HG03060 (cell line): Measurements from ENCODE around the gene COL23A1.

Experiments used
- ATAC-seq: cut with Tn5 transposase; IDR thresholded peaks from one replicate; pipeline ENCODE4 v1.9.1; 2021; ENCODE audit warnings: low read depth, moderate number of reproducible peaks; ENCODE audit not compliant: unreplicated experiment

The COL23A1 gene

DNA sequence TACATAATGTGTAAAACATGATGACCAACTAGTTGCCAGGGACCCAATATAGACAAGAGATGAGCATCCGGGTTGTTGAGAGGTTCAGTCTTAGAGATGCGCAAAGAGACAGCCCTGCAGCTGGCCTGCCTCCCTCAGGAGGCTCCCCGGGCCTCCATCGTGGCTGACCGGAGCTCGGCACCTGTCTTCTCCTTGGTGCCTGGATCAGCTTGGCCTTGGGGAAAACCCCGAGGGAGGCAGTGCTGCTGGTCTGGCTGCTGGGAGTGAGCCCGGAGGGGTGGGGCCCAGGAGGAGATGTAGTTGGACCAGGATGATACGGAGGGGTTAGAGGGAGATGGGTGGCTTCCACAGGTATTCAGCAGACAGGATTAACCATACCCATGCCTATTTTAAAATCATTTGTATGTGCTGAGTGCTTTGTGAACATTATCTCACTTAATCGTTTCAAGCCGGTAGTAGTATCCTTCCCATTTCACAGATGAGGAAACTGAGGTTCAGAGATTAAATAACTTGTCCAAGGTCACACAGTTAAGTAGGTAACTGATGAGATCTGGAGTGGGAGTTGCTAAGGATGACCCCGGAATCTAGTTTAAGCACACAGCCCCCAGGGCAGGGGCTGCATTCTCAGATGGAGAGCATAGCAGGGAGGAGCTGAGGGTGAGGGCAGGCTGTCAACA, 173.8 kb downstream of the COL23A1 start:
- no peak for ATAC-seq

DNA sequence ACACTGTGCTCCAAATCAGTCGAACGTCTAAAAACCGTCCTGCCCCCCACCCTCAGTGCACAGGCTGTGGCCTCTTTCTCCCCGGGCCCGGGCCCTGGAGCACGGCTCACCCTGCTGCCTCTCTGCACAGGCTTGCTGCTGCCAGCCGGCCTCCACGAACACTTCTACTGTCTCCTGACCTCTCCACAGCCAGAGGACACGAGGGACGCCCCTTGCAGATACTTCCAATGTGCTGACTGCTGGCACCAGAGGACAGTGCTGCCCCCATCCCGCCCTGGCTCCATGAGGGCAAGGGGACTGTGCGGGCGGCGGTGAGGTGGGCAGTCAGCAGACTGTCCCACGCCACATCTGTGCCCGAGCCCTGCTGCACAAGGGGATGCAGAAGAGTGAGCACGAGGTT, 174.8 kb downstream of the COL23A1 start:
- no peak for ATAC-seq

DNA sequence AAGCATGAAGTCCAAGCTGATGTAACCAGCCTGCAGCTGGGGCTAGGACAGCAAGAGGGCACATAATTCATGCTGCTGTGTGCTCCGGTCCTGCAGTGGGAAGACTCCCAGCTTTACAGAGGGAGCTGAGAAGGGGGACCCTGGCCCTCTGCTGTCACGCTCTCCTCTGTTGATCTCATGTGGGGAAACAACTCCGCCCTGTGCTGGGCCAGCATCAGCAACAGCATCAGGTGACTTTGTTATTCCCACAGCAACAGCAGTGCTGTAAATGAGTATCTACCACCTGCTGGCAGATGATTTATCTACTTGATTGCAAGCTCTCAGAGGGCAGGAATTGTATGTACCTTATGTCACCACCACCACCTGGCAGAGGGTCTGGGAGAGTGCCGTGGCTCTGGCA, 176.2 kb downstream of the COL23A1 start:
- no peak for ATAC-seq

DNA sequence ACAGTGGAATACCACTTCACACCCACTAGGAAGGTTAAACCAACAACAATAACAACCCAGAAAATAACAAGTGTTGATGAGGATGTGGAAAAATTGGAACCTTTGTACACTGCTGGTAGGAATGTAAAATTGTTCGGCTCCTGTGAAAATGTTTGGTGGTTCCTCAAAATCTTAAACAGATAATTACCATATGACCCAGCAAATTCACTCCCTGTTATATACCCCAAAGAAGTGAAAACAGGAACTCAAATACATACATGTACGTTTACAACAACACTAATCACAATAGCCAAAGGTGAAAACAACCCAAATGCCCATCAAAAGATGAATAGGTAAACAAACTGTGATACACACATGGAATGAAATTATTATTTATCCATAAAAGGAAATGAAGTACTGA, 179.1 kb downstream of the COL23A1 start:
- ATAC-seq: no peak

DNA sequence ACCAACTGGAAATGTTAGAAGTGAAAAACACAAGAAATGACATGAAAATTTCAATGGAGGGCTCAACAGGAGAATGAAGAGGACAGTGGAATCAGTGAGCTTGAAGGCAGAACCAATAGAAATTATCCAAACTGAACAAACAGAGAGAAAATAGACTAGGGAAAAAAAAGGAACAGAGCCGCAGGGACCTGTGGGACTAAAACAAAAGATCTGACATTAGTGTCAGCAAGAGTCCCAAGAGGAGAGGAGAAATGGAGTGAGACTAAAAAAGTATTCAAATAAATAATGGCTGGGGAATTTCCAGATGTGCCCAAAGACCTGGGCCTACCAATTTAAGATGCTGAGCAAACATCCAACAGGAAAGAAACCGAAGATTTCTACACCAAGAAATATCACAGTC, 182.5 kb downstream of the COL23A1 start:
- no peak for ATAC-seq

DNA sequence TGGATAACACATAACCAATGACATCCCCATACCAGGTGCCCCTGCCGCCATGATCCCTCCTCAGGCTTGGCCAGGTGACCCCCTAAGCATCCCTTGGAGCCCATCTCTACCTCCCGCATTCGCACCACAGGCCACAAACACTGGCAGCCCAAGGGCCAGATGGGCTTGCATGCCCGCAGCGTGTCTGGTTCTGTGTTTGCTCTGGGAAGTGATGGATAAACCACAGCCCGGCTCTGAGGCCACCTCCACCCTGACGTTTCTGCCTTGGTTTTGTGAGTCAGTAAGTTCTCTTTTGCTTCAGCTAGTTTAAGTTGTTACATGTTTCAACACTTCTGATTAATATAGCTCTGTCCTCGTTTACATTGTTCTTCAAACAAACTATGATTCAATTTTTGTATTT, 185.2 kb downstream of the COL23A1 start:
- no peak for ATAC-seq

DNA sequence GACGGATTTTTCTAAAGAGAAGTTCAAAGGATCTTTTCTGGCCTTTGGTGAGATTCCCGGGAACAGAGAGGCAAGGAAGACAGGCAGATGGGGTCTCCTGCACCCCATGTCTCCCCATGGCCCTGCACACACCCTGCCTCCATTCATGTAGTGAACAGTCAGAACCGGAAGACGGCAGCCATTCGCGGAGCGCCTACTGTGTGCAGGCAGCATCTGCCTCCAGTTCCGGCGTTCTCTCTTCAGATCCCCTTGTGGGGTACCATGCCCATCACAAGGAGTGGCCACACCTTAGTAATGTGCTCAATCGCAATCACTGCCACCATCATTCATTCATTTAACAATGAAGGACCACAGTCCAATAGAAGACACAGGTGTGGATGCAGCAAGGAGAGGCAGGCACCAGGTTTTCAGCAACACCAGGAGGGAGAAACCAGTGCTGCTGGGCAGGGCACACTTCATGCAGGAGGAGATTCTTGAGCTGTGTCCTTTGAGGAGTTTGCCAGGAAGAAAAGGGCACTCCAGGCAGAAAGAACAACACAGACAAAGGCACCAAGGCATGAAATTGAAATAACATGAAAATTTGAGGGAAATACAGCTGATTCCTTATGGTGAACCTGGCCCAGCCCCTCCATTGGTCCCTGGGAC, 186.1 kb downstream of the COL23A1 start:
- ATAC-seq: no peak

DNA sequence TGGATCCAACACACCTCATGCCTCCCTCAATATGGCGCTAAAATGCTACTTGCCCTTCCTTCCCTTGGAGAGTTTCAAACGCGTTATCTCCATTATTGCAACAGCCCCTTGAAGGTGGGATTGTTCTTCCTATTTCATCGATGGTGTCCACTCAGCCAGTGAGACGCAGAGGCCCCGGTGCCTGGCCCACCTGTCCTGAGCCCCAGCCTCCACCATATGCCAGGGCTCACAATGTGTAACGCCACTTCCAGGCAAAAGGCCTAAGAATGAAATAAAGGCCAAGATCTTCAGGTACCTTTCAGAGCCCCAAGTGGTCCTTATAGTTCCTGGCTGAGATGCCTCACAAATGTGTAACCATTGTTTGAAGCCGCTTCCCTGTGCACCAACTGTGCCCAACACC, 186.8 kb downstream of the COL23A1 start:
- ATAC-seq: no peak

DNA sequence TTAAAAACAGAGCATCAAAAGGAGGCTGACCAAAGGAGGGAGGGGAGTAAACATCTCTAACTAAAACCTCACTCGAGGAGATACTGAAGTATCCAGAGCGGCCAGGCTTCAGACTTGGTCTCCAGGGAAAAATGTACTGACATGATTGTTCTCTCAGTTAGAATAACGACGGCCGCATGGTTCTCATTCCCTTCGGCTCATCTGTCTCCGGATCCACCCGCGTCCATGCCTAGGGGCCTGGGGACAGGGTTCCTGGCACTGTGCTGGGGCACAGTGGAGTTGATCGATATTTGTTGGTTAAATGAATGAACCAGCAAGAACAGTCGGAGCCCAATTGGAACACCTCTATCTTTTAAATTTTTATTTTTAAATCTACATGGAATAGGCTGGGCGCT, 190.5 kb downstream of the COL23A1 start:
- no peak for ATAC-seq

DNA sequence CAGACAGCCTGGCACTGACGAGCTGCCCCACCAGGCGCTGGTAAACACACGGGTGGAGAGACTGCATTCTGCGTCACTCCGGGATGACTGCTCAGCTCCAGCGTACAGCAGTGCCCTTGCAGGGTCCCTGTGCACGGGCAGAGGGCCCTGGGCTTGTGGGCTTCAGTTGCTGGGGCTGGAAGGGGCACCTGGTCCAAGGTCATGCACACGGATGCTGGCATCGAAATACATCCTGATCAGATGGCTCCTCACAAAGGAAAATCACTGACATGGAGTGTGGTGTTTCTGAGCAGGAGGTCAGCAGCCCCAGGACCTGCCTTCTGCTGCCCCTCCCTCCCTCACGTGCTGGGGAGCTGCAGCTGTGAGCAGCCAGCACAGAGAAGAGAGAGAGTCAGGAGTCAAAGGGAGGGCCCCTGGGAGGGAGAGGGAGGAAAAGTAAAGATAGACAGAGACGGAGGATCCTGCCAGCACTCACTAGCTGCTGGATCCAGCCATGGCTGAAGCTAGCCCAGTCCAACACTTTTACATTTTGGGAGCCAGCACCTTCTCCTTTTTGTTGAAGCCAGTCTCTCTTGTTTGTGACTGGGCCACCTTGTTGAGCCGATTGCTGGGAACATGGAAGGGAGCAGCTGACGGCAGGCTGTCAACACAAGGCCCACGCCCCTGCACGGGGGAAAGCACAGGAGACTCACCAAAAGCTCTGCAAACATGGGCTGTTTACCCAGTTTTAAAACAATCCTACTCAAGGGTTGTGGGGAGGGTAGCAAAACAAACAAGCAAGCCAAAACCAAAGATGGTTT, 191.1 kb downstream of the COL23A1 start:
- ATAC-seq: no peak

DNA sequence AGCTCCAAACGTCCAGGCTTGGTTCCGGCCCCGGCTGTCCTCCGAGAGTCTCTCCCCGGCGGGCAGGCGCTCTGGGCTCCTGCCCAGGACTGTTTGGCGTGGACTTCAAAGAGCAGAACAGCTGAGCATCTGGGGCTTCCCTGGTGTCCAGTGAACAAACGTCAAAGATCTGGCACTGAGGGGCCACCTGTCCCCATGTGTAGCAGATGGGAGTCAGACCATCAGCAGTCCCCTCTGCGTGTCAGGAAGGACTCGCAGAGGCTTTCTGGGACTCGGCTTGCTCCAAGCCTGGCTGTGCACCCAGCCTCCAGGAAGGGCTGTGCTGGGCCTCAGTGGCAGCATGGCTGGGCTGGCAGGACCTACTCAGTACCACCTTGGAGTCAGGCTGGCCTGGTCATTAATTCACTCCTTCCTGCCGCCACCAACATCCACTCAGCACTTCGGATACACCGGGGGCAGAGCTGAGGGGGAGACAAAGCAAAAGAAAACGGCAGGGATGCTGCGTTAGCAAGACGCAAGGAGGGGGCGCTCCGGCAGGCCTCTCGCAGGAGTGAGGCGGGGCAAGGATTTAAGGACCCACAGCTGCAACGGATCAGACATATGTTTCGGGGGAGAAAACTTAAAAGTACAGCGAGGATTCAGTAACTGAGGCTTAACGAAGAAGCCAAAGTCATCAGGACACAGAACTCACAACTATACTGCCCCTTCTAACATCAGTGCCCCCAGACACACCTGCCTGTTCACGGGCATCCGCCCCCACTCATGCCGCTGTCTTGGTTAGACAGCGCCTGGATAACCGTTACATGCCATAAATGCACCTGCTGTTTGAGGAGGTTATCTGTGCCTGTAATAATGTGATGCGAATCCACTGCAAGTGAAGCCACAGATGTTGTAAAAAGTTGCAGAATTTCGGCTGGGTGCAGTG, 193.1 kb downstream of the COL23A1 start:
- no peak for ATAC-seq

DNA sequence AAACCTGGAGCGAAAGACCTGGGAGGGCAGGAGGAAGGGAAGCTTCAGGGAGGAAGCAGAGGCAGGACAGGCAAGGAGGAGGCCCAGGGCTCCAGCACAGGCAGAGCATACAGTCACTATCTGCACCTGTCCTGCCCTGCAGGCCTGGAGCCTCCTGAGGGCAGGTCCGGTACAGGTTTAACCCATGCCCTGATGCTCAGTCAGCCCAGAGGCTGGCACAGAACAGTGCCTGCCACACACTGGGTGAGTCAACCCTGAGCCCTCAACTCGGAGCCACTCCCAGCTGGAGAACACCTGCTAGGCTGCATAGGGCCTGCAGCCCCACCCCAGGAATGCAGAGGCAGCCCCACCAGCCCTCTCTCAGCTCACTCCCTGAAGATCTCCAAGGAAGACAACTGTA, 196.1 kb downstream of the COL23A1 start:
- no peak for ATAC-seq

DNA sequence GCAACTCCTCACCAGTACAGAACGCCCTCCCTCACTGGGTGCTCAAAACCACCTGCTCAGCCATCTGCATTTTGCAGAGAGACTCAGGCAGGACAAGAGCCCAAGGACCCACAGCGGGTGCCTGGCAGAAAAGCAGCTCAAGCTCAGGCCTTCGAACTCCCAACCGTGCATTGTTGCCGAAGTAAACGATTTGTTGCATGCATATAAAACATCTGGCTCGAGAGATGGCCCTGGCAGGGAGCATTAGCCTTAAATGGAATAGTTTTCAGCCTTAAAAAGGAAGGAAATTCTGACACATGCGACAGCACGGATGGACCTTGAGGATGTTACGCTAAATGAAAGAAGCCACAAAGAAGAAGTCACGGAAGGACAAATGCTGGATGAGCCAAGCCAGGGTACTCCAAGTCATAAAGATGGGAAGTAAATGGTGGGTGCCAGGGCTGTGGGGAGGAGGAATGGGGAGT, 197.2 kb downstream of the COL23A1 start:
- ATAC-seq: no peak

DNA sequence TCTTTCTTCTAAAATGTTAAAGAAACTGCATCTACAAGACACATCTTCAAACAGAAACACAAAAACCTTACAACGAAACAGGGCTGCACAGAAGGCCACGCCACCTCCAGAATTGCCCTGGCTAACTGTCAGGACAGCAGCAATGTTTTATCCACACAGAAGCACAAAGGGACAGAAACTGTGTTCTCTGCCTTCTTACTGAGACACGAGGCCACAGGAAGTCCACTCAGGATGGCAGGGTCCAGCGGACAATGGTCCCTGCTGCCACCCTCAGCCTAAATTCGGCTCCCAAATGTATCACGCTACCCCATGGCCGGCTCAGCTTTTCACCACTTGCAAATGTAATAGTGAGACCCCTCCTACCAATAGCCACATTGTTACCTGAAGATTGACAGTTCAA, 197.8 kb downstream of the COL23A1 start:
- no peak for ATAC-seq

DNA sequence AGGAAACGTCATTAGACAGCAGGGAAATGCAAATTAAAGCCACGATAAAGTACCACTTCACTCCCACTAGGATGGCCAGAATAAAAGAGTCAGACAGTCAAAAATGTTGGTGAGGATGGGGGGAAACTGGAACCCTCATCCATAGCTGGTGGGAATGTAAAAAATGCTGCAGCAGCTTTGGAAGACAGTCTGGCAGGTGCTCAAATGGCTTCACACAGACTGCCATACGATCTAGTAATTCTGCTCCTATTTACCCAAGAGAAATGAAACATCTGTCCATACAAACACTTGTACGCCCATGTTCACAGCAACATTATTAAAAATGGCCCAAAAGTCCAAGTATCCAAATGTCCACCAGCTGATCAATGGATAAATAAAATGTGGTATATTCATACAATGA, 198.7 kb downstream of the COL23A1 start:
- no peak for ATAC-seq

DNA sequence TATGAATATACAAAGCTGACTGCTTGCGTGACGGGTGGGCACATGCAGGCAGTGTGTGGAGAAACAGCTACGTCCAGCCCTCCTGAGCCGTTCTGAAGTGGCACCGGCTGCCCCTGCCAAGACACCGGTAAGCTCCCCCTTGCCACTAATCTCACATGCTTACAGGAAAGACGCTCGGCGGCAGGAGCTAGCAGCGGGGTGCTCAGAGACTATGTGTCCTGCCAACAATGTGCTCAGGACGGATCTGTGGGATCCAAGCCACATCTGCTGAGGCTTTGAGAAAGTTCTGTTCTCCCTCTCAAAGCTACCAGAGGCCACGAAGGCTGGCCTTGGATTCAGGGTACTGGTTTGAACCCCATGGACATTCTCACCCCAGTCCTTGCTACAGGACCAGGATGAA, 200.4 kb downstream of the COL23A1 start:
- no peak for ATAC-seq

DNA sequence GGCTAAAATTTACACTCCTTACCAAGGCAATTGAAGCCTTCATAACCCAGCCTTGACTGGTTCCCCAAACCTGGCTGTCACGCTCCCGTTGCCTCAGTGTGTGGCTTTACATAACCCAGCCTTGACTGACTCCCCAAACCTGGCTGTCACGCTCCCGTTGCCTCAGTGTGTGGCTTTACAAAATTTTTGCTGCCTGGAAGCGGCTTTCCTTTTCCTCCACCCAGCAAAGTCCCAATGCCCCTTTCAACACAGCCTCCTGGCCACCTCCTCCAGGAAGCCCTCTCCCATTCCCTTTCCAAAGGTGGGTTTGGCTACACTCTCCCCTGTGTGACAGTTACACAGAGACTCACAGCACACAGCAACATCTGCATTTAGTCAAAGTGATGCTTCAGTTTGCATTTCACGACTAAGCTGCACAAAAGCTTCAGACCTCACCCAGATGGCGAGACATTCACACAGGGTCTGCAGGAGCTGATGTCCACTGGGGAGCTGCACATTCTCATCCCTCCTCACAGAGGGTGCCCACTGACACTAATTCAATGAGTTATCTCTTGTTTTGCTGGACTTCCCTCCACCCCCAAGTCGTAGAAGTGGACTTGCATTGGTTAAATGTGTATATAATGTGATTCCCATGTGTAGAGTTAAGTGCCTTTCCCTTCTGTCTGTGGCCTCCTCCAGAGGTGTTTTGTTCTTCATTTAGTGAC, 201.0 kb downstream of the COL23A1 start:
- ATAC-seq: no peak

DNA sequence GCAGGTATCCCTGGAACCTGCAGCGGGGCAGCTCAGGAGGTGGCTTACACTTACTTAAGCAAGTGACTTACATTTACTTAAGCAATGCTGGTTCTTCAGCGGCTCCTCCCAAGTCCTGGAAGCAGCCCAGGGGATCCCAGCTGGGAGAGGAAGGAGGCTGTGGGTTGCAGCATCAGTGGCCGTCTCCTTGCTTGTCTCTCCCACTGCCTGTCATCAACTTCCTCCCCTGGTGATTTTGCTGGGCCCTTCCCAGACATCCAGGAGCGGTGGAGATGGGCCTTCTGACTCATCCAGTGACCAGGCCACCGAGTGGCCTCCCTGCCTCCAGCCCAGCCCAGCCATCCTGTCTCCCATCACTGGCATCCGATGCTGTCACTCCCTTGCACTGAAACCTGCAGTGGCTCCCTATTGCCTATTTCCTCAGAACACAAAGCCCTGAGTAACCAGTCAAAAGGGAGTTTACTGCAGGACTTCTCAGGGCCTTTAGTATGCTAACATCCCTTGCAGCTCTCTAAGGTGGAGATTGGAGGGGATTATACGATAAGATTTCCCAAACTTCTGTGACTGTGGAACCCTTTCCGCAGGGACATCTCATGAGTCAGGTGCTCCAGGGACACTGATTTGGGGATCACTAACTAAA, 201.7 kb downstream of the COL23A1 start:
- ATAC-seq: no peak

DNA sequence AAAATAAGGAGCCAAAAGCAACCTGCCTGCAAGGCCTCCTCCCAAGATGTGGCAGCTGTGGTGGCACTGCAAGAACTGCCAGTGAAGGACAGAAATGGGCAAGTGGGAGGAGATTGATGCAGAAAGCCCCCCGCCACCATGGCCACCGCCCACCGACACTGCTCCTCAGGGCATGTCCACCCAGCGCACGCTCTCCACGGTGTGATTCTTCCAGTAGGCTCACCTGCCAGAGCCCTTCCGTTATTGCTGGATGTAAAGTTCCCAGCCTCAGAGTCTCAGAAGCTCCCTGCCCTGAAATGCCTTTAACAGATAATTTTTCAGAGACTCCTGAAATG, 202.4 kb downstream of the COL23A1 start:
- no peak for ATAC-seq
